Islet of Langerhans (tissue), 1 donor: Measurements from ENCODE around the gene FOXK2.
"Not testable (repeated sequence)": the region's sequence is repeated elsewhere in the genome, so short reads cannot be mapped to it uniquely, and the experiment has no call there.

ENCODE experiments used
- FAIRE-seq: peaks from one replicate; lab custom pipeline; 2011; peaks lifted over from hg19 to GRCh38; lab: Jason Lieb, UNC

FOXK2 gene

DNA sequence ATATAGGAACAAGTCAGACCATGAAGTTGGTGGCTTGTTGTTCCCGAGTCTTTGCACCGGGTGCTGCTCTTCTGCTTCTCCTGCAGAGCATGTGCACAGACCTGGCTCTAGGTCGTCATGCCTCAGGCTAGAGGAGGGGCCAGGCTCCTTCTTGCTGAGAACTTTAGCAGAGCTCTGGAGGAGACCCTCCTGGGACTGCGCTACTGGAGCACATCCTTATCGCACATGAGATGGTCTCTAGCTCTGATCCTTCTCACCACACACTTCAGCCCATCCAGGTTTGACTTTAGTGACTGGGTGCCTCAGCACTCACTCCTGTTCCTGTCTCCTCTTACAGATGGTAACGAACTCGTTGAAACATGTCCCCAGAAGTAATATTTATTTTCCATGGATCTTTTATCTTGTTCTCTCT, 14.9 kb downstream of the FOXK2 start:
- no peak for FAIRE-seq

GRCh38 chr17:82536512-82537201, 17.1 kb downstream of the FOXK2 start:
- FAIRE-seq = no peak

DNA sequence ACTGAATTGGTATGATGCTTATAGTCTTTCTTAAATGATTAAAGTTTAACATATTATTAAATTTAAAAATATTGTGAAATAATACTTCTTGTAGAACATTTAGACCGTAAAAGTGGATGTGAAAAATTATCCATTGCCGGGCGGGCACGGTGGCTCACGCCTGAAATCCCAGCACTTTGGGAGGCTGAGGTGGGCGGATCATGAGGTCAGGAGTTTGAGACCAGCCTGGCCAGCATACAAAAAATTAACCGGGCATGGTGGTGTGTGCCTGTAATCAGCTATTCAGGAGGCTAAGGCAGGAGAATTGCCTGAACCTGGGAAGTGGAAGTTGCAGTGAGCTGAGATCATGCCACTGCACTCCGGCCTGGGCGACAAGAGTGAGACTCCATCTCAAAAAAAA, 17.7 kb downstream of the FOXK2 start:
- FAIRE-seq = not testable (repeated sequence)

GRCh38 chr17:82539076-82539475, 19.5 kb downstream of the FOXK2 start:
- FAIRE-seq = not testable (repeated sequence)

DNA sequence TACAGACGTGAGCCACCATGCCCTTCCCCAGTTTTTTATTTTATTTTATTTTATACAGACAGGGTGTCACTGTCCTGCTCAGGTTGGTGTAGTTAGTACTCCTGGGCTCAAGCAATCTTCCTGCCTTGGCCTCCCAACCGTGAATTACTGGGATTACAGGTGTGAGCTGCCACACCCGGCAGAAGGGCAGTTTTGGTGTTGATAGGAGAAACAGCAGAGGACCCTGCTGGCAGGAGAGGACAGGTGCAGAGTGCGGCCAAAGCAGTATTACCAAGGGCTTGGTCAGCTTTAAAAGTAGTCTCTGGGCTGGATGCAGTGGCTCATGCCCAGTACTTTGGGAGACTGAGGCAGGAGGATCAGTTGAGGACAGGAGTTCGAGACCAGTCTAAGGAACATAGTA, 22.9 kb downstream of the FOXK2 start:
- FAIRE-seq = no peak

DNA sequence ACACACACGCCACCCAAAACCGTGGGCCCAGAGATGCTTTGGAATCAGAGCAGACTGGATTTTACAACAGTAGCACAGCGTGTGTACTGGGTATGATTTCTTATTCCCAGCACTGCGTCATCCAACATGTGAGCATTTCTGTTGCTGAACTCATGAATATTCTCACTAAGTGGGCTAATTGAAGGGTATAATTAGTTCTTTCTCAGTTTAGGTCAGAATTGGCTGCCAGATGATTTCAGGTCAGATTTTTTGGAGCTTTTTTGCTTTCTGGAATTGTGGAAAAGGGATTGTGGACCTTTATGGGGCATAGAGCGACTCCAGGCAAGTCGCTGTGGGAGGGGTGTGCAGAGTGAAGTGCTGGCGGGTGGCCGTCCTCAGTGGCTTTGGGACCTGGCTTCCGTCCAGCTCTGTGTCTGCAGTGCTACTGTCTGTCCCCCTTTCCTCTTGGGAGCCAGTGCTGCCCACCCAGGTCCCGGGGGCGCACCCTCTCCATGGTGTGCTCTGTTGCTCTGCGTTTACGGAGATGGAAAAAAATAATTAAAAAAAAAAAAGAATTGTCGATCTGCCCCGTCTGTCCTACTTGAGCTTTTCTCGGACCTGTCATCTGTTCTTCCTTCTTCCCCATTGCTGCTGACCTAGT, 25.0 kb downstream of the FOXK2 start:
- no peak for FAIRE-seq

DNA sequence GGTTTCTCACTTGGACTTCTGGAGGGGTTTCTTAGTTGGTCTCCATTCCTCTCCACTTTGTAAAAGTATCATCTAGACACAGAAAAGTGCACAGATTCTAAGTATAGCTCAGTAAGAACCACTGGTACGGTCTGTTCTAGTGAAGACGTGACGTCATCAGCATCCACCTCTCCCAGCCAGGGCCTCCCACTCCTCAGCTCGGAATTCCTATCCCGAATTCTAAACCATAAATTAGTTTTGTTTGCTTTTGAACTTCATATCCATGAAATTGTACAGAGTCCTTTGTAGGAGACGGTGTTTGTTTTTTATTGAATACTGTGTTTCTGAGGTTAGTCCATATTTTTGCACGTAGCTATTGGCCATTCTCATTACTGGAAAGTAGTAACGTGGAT, 25.5 kb downstream of the FOXK2 start:
- FAIRE-seq = no peak

GRCh38 chr17:82547981-82548380, 28.4 kb downstream of the FOXK2 start:
- no peak for FAIRE-seq

- FAIRE-seq = no peak
Measured at GRCh38 chr17:82548681-82549303, 29.3 kb downstream of the FOXK2 start.

DNA sequence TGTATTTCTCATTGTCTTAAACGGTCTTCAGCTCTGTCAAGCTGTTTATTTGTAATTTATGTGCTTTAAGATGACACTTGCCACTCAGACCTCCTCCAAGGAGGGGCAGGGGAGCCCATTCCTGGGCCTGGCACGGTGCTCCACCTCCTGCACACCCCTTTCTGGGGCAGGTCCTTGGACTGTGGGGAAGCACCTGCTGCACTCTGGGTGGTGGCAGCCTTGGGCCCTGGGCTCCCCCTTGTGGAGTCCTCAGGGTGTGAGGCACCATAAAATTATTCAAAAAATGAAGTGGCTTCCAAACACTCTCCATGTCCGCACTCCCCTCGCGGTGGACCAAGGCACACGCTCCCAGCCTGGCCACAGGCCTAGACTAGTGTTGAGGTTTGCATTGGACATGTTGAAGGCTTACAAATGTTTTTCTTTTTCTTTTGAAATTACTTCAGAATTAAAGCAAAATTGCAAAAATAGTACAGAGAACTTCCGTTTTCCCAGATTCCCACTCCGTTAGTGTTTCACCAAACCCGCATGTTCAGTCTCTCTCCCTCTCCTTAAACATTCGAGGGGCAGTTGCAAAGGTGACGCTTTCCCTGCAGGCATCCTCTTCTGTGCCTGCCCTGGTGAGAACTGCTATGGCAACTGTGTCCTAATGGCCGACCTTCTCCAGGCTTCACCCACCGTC, 32.4 kb downstream of the FOXK2 start:
- FAIRE-seq = no peak

DNA sequence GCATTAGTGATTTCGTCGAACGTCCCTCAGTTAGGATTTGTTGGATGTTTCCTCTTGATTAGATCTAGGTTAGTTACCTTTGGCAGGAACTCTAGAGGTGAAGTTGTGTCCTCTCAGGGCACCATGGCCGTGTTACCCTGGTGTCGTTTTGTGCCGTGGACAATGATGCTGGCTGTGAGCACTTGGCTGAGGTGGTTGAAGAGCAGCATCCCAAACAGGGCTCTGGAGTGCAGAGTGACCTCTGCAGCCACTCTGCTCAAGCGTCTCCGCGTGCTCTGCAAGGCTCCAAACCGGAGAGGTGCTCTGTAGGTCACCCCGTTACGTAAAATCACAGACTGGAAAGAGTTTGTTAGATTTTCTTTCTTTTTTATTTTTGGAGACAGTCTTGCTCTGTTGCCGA, 33.0 kb downstream of the FOXK2 start:
- no peak for FAIRE-seq

GRCh38 chr17:82553210-82553930, 33.8 kb downstream of the FOXK2 start:
- FAIRE-seq = no peak

DNA sequence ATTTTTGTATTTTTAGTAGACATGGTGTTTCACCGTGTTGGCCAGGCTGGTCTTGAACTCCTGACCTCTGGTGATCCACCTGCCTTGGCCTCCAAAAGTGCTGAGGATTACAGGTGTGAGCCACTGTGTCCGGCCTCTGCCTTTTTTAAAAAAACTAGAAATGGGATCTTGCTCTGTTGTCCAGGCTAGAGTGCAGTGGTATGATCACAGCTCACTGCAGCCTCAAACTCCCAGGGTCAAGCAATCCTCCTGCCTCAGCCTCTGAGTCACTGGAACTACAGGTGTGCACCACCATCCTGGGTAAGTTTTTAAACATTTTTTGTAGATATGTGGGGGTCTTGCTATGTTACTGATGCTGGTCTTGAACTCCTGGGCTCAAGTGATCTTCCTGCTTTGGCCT, 38.0 kb downstream of the FOXK2 start:
- not testable (repeated sequence) for FAIRE-seq

GRCh38 chr17:82559566-82560251, 40.2 kb downstream of the FOXK2 start:
- peak; percentile 36 for FAIRE-seq

DNA sequence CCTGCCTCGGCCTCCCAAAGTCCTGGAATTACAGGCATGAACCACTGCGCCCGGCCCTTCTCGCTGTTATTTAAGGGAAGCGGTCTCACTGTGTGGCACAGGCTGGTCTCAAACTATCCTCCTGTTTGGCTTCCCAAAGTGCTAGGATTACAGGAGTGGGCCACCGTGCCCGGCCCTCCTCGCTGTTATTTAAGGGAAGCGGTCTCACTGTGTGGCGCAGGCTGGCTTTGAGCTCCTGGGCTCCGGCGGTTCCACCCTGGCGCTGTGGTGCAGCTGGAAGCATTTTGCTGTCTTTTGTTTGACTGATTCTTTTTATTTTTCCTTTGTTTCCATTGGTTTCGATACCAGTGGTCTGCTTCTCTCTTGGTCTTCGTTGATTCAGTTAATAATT, 40.7 kb downstream of the FOXK2 start:
- no peak for FAIRE-seq

DNA sequence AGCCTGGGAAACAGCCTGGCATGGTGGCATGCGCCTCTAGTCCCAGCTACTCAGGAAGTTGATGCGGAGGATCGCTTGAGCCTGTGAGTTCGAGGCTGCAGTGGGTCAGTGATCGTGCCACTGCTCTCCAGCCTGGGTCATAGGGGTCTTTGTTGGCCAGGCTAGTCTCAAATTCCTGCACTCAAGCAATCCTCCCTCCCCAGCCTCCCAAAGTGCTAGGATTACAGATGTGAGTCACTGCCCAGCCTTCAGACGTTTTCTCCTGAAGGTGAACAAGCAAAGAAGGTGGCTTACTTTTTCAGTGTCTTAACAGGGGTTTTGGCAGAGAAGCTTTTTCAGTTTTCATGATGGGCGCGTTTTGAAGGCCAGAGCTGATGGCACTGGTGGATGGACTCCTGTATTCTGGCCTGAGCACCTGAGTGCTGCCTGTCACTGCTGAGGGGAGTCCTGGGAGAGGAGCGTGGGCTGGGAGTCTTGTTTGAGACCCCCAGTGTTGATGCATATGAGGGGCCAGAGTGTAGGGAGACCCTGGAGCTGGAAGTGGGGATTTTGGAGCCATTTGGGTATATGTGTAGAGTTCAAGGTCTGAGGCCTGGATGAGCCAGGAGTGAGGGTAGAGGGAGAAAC, 41.4 kb downstream of the FOXK2 start:
- no peak for FAIRE-seq

DNA sequence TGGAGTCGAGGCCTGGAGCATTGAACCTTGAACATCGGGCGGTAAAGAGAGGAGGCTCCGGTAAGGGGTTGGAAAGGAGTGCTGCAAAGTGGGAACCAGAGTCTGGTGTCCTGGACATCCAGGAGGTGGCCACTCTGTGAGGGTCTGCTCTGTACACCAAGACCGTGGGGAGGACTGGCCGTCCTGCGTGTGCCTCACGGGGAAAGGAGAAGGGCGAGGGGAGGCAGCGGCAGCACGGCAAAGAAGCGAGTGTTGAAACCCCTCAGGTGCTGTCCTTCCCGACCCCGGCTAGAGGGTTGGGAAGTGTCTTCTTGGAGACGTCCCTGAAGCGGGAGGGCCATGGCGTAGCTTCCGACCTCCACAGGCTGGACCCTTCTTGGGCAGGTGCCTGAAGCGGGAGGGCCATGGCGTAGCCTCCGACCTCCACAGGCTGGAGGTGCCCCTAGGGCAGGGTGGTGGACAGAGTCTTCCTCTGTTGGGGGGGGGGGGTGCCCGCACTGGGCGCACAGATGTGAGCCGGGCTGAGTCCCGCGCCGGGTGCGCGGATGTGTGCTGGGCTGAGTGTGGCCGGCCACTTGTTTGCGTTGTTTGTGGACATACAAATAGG, 42.0 kb downstream of the FOXK2 start:
- no peak for FAIRE-seq

DNA sequence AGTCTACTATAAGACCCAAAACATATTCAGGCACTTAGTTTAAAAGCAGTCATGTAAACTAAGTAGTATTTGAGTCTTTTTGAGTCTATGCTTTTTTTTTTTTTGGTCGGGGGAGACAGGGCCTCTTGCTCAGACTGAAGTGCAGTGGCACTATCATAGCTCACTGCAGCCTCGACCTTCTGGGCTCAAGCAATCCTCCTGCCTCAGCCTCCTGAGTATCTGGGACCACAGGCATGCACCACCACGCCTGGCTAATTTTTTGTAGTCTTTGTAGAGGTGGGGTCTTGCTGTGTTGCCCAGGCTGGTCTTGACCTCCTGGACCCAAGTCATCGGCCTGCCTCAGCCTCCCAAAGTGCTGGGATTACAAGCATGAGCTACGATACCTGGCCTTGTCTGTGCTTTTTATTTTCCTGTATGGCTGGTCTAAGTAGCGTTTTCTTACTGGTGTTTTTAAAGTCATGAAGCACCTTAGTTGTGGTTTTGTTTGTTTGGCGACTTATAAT, 43.2 kb downstream of the FOXK2 start:
- not testable (repeated sequence) for FAIRE-seq

- no peak for FAIRE-seq
Measured at GRCh38 chr17:82563318-82563717, 43.8 kb downstream of the FOXK2 start.

DNA sequence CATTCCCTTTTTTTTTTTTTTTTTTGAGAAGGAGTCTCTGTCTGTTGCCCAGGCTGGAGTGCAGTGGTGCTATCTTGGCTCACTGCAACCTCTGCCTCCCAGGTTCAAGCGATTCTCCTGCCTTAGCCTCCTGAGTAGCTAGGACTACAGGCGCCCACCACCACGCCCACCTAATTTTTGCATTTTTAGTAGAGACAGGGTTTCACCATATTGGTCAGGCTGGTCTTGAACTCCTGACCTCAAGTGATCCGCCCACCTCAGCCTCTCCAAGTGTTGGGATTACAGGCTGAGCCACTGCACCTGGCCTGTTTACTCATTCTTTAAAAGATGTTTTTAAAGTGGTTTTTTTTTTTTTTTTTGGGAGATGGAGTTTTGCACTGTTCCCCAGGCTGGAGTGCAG, 44.2 kb downstream of the FOXK2 start:
- not testable (repeated sequence) for FAIRE-seq

GRCh38 chr17:82564241-82564640, 44.7 kb downstream of the FOXK2 start:
- FAIRE-seq = no peak
